ENCODE data around the gene HERC6. TPM values are rescaled to one million over a fixed set of nuclear protein-coding genes. Genes with fewer than 3 reads are reported as not detected.

HERC6 gene
- total RNA-seq, 1 experiment from 2014 or later: 7.6 TPM

GRCh38 chr4:88409789-88410188 is 31.1 kb downstream of the HERC6 start:
- Histone ChIP-seq H3K4me1 (peaks cover 9% of the 10 kb centered on the region), H3K27me3 (replicated peaks; ENCODE audit: control insufficient read depth, insufficient read depth, low read length) (no peaks in the 10 kb centered on the region), H3K4me3 (ENCODE audit: low read depth, low read length) (no peak overlapping the region), H3K36me3 (ENCODE audit: control insufficient read depth, insufficient read depth, low read length) (no peaks in the 10 kb centered on the region), H3K9me3 (no peaks in the 10 kb centered on the region)
- intact Hi-C loops (cut with micrococcal nuclease; ENCODE audit: unreplicated experiment): no loop called here
- Mint-ChIP-seq H3K27ac (ENCODE audit: unreplicated experiment) (no peak overlapping the region), H3K4me3 (ENCODE audit: unreplicated experiment) (no peak overlapping the region), H3K4me1 (ENCODE audit: low read depth, unreplicated experiment) (no peaks in the 10 kb centered on the region), H3K27me3 (ENCODE audit: insufficient read depth, unreplicated experiment) (no peaks in the 10 kb centered on the region), H3K36me3 (ENCODE audit: insufficient read depth, unreplicated experiment) (no peaks in the 10 kb centered on the region), H3K9me3 (ENCODE audit: unreplicated experiment) (no peaks in the 10 kb centered on the region)
- DNase-seq: no peak
- ChIA-PET CTCF (no interaction called here), POLR2A (no interaction called here)
- BruUV-seq (replicated peaks): no TSS peak
- no peak for TF ChIP-seq CTCF (IDR thresholded peaks at IDR 0.05; ENCODE audit: insufficient read depth in 1 of 2, low read depth in 1 of 2, low read length in 1 of 2, severe bottlenecking in 1 of 2, unreplicated experiment in 1 of 2)

- Mint-ChIP-seq H3K9me3 (ENCODE audit: unreplicated experiment) (no peaks in the 10 kb centered on the region), H3K36me3 (ENCODE audit: insufficient read depth, unreplicated experiment) (no peaks in the 10 kb centered on the region), H3K4me1 (ENCODE audit: low read depth, unreplicated experiment) (no peaks in the 10 kb centered on the region), H3K27ac (ENCODE audit: unreplicated experiment) (no peak overlapping the region), H3K4me3 (ENCODE audit: unreplicated experiment) (no peak overlapping the region), H3K27me3 (ENCODE audit: insufficient read depth, unreplicated experiment) (no peaks in the 10 kb centered on the region)
- ChIA-PET CTCF (no interaction called here), POLR2A (no interaction called here)
- Histone ChIP-seq H3K36me3 (ENCODE audit: control insufficient read depth, insufficient read depth, low read length) (no peaks in the 10 kb centered on the region), H3K27me3 (replicated peaks; ENCODE audit: control insufficient read depth, insufficient read depth, low read length) (no peaks in the 10 kb centered on the region), H3K4me3 (ENCODE audit: low read depth, low read length) (no peak overlapping the region), H3K9me3 (no peaks in the 10 kb centered on the region), H3K4me1 (peaks cover 9% of the 10 kb centered on the region)
- TF ChIP-seq CTCF (IDR thresholded peaks at IDR 0.05; ENCODE audit: insufficient read depth in 1 of 2, low read depth in 1 of 2, low read length in 1 of 2, severe bottlenecking in 1 of 2, unreplicated experiment in 1 of 2): no peak
- BruUV-seq (replicated peaks): no TSS peak
- peak in 1 of 2 experiments; percentile 9 for DNase-seq
- intact Hi-C loops (cut with micrococcal nuclease; ENCODE audit: unreplicated experiment): loop anchor here (2.0 kb wide), 1 partner anchor 33 kb away; the partner anchor contains the start of gene HERC6
Measured at GRCh38 chr4:88411491-88412096, 32.9 kb downstream of the HERC6 start.

GRCh38 chr4:88413801-88414200 is 35.1 kb downstream of the HERC6 start:
- H3K27me3 ChIP-seq (replicated peaks; ENCODE audit: control insufficient read depth, insufficient read depth, low read length): no peaks in the 10 kb centered on the region
- H3K4me1 ChIP-seq: peaks cover 11% of the 10 kb centered on the region
- H3K4me3 ChIP-seq (ENCODE audit: low read depth, low read length): no peak overlapping the region
- BruUV-seq (replicated peaks): no TSS peak
- H3K4me1 Mint-ChIP-seq (ENCODE audit: low read depth, unreplicated experiment): no peaks in the 10 kb centered on the region
- no peak for DNase-seq
- no peaks in the 10 kb centered on the region for H3K27me3 Mint-ChIP-seq (ENCODE audit: insufficient read depth, unreplicated experiment)
- ChIA-PET CTCF (no interaction called here), POLR2A (no interaction called here)
- H3K9me3 ChIP-seq: no peaks in the 10 kb centered on the region
- intact Hi-C loops (cut with micrococcal nuclease; ENCODE audit: unreplicated experiment): loop anchor here (2.0 kb wide), 1 partner anchor 35 kb away; the partner anchor contains the start of gene HERC6
- no peaks in the 10 kb centered on the region for H3K36me3 Mint-ChIP-seq (ENCODE audit: insufficient read depth, unreplicated experiment)
- no peak overlapping the region for H3K4me3 Mint-ChIP-seq (ENCODE audit: unreplicated experiment)
- no peak for TF ChIP-seq CTCF (IDR thresholded peaks at IDR 0.05; ENCODE audit: insufficient read depth in 1 of 2, low read depth in 1 of 2, low read length in 1 of 2, severe bottlenecking in 1 of 2, unreplicated experiment in 1 of 2)
- no peak overlapping the region for H3K27ac Mint-ChIP-seq (ENCODE audit: unreplicated experiment)
- no peaks in the 10 kb centered on the region for H3K9me3 Mint-ChIP-seq (ENCODE audit: unreplicated experiment)
- H3K36me3 ChIP-seq (ENCODE audit: control insufficient read depth, insufficient read depth, low read length): no peaks in the 10 kb centered on the region
